HEK293 (cell line): ENCODE results near the gene JAK3.

ENCODE experiments used
- CTCF ChIA-PET: fragments of 350-600 bp; formaldehyde crosslinking; extraction: SDS; loops from one replicate; lab custom pipeline; 2021; ENCODE audit warnings: antibody characterized with exemption; lab: Yijun Ruan, JAX
- POLR2A ChIA-PET: fragments of 300-600 bp; formaldehyde crosslinking; extraction: SDS; loops from one replicate; lab custom pipeline; 2020; ENCODE audit warnings: antibody characterized with exemption, inconsistent platforms; lab: Yijun Ruan, JAX
- H3K27ac ChIP-seq: fragments of 200-500 bp; sonication (Bioruptor generic); 2 replicates; pipeline ENCODE4 v1.5.1; 2014; ENCODE audit warnings: low read depth, low read length, control low read depth, inconsistent platforms; ENCODE audit errors: extremely low read depth
- H3K36me3 ChIP-seq, 2 experiments: fragments of 200-500 bp in 1 of 2; sonication (Bioruptor generic) in 1 of 2; 1 replicate in 1 of 2; 2 replicates in 1 of 2; pipeline ENCODE4 v1.5.1; 2014 to 2017; ENCODE audit warnings: inconsistent platforms in 2 of 2, low read length in 2 of 2; ENCODE audit not compliant: control insufficient read depth in 2 of 2, insufficient read depth in 1 of 2
- H3K4me1 ChIP-seq: fragments of 200-500 bp; sonication (Bioruptor generic); 2 replicates; pipeline ENCODE4 v1.5.1; 2014; ENCODE audit warnings: mild to moderate bottlenecking, low read length, inconsistent platforms; ENCODE audit not compliant: control insufficient read depth, insufficient read depth
- H3K4me3 ChIP-seq: 2 replicates; pipeline ENCODE4 v1.5.1; 2011; ENCODE audit warnings: low read depth, mild to moderate bottlenecking, control low read depth, low read length, moderate library complexity
- H3K9me3 ChIP-seq: fragments of 200-500 bp; sonication (Bioruptor generic); 2 replicates; pipeline ENCODE4 v1.5.1; 2014; ENCODE audit warnings: low read depth, low read length, inconsistent platforms; ENCODE audit not compliant: control insufficient read depth, insufficient read depth
- GFI1B ChIP-seq: fragments of 450-650 bp; formaldehyde crosslinking; IDR thresholded peaks from 2 replicates; pipeline ENCODE4 v1.5.1; 2016; ENCODE audit warnings: missing biosample characterization, missing genetic modification characterization
- PRDM1 ChIP-seq: fragments of 450-650 bp; formaldehyde crosslinking; IDR thresholded peaks from 2 replicates; pipeline ENCODE4; 2016; ENCODE audit warnings: missing biosample characterization, missing genetic modification characterization
- RBAK ChIP-seq: fragments of 450-650 bp; formaldehyde crosslinking; IDR thresholded peaks from 2 replicates; pipeline ENCODE4 v1.5.1; 2016; ENCODE audit warnings: missing biosample characterization, missing genetic modification characterization
- REPIN1 ChIP-seq: fragments of 450-650 bp; formaldehyde crosslinking; IDR thresholded peaks from 2 replicates; pipeline ENCODE4 v1.5.1; 2017; ENCODE audit warnings: missing biosample characterization, missing genetic modification characterization, low read depth
- SETDB1 ChIP-seq: IDR thresholded peaks from one replicate; pipeline ENCODE4 v1.6.1; 2017; ENCODE audit warnings: mild to moderate bottlenecking, low read length, moderate library complexity, mixed read lengths; ENCODE audit not compliant: insufficient read length
- YY2 ChIP-seq: fragments of 450-650 bp; formaldehyde crosslinking; IDR thresholded peaks from 2 replicates; pipeline ENCODE4 v1.5.1; 2016; ENCODE audit warnings: missing biosample characterization, missing genetic modification characterization
- ZFP3 ChIP-seq: fragments of 450-650 bp; formaldehyde crosslinking; IDR thresholded peaks from 2 replicates; pipeline ENCODE4 v1.5.1; 2016; ENCODE audit warnings: low read depth, missing biosample characterization, missing genetic modification characterization
- ZNF121 ChIP-seq: fragments of 450-650 bp; formaldehyde crosslinking; IDR thresholded peaks from 2 replicates; pipeline ENCODE4 v1.5.1; 2016; ENCODE audit warnings: missing biosample characterization, missing genetic modification characterization
- ZNF148 ChIP-seq: fragments of 450-650 bp; formaldehyde crosslinking; IDR thresholded peaks from 2 replicates; pipeline ENCODE4 v1.5.0; 2017; ENCODE audit warnings: missing biosample characterization, missing genetic modification characterization, borderline replicate concordance
- ZNF274 ChIP-seq, 2 experiments: fragments of 200-500 bp in 1 of 2; fragments of 450-650 bp in 1 of 2; sonication (Bioruptor generic) in 1 of 2; formaldehyde crosslinking in 1 of 2; IDR thresholded peaks; 2 replicates each; pipeline versions ENCODE4 v1.5.1 to v1.6.1; 2014 to 2016; ENCODE audit warnings: borderline replicate concordance in 1 of 2, inconsistent platforms in 1 of 2, low read length in 1 of 2, missing biosample characterization in 1 of 2, missing genetic modification characterization in 1 of 2
- ZNF280D ChIP-seq: fragments of 450-650 bp; formaldehyde crosslinking; IDR thresholded peaks from 2 replicates; pipeline ENCODE4 v1.5.1; 2016; ENCODE audit warnings: missing biosample characterization, missing genetic modification characterization
- ZNF350 ChIP-seq: fragments of 450-650 bp; formaldehyde crosslinking; IDR thresholded peaks from 2 replicates; pipeline ENCODE4 v1.5.0; 2017; ENCODE audit warnings: missing biosample characterization, mild to moderate bottlenecking, missing genetic modification characterization
- ZNF416 ChIP-seq: fragments of 450-650 bp; formaldehyde crosslinking; IDR thresholded peaks from 2 replicates; pipeline ENCODE4 v1.5.1; 2016; ENCODE audit warnings: missing biosample characterization, missing genetic modification characterization
- ZNF529 ChIP-seq: fragments of 450-650 bp; formaldehyde crosslinking; IDR thresholded peaks from 2 replicates; pipeline ENCODE4 v1.5.1; 2017; ENCODE audit warnings: missing genetic modification characterization, missing biosample characterization; ENCODE audit not compliant: insufficient replicate concordance
- ZNF530 ChIP-seq: fragments of 450-650 bp; formaldehyde crosslinking; IDR thresholded peaks from 2 replicates; pipeline ENCODE4 v1.5.1; 2016; ENCODE audit warnings: low read depth, missing biosample characterization, missing genetic modification characterization
- ZNF558 ChIP-seq: fragments of 450-650 bp; formaldehyde crosslinking; IDR thresholded peaks from 2 replicates; pipeline ENCODE4 v1.5.1; 2016; ENCODE audit warnings: missing biosample characterization, missing genetic modification characterization
- ZNF571 ChIP-seq: fragments of 450-650 bp; formaldehyde crosslinking; IDR thresholded peaks from 2 replicates; pipeline ENCODE4 v1.5.0; 2017; ENCODE audit warnings: missing biosample characterization, missing genetic modification characterization
- ZNF580 ChIP-seq: fragments of 450-650 bp; formaldehyde crosslinking; IDR thresholded peaks from 2 replicates; pipeline ENCODE4 v1.5.1; 2016; ENCODE audit warnings: missing biosample characterization, missing genetic modification characterization
- ZNF768 ChIP-seq: fragments of 450-650 bp; formaldehyde crosslinking; IDR thresholded peaks from 2 replicates; pipeline ENCODE4 v1.5.1; 2018; ENCODE audit warnings: missing biosample characterization, mild to moderate bottlenecking, missing genetic modification characterization
- ZSCAN30 ChIP-seq: fragments of 450-650 bp; IDR thresholded peaks from 2 replicates; pipeline ENCODE4 v1.5.1; 2018; ENCODE audit warnings: missing biosample characterization, mild to moderate bottlenecking, missing genetic modification characterization, moderate library complexity
- TF ChIP-seq, protein P1 (sequence below): fragments of 450-650 bp; formaldehyde crosslinking; IDR thresholded peaks from 2 replicates; pipeline ENCODE4 v1.5.1; 2016; ENCODE audit warnings: missing biosample characterization, missing genetic modification characterization
- TF ChIP-seq, protein P2 (sequence below): fragments of 450-650 bp; formaldehyde crosslinking; IDR thresholded peaks from 2 replicates; pipeline ENCODE4 v1.5.1; 2017; ENCODE audit warnings: missing biosample characterization, missing genetic modification characterization

The JAK3 gene

DNA sequence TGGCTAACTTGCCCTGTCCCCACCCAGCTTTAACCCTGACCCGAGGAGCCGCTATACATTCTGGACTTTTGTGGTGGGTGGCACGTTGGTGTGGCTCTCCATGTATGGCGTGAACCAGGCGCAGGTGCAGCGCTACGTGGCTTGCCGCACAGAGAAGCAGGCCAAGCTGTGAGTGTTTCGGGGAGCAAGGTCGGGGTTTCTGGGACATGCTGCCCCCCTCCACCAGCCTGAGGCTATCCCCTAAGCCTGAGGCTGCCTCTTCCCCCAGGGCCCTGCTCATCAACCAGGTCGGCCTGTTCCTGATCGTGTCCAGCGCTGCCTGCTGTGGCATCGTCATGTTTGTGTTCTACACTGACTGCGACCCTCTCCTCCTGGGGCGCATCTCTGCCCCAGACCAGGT, 29.9 kb upstream of the JAK3 start:
- Histone ChIP-seq H3K4me3 (no peak overlapping the region), H3K4me1 (peaks cover 3% of the 10 kb centered on the region; the same call in 1 of the 2 replicates), H3K9me3 (no peaks in the 10 kb centered on the region), H3K36me3 (no peaks in the 10 kb centered on the region), H3K27ac (no peak overlapping the region)
- ChIA-PET CTCF (interaction anchor here (0.7 to 1.0 kb wide), 2 partner anchors 16 to 19 kb away, joined by 3 to 4 read pairs; no protein-coding TSS in a partner anchor), POLR2A (interaction anchor here (1.2 kb wide), 1 partner anchor 55 kb away, joined by 3 read pairs; the partner anchor contains the start of gene CCDC124)
- no peak for TF ChIP-seq ZNF274 (IDR thresholded peaks at IDR 0.05; ENCODE audit: low read length)
- no peak for TF ChIP-seq ZNF274 (tag by site-specific recombination; IDR thresholded peaks at IDR 0.05; ENCODE audit: borderline replicate concordance)
- TF ChIP-seq ZNF280D (tag by site-specific recombination): no peak
- TF ChIP-seq ZNF416 (tag by site-specific recombination): no peak
- no peak for TF ChIP-seq ZFP3 (tag by site-specific recombination)
- no peak for TF ChIP-seq ZNF530
- no peak for TF ChIP-seq GFI1B (tag by site-specific recombination)
- no peak for TF ChIP-seq SETDB1
- no peak for TF ChIP-seq REPIN1 (tag by site-specific recombination)
- no peak for TF ChIP-seq ZNF350 (tag by site-specific recombination)
- TF ChIP-seq ZNF571 (tag by site-specific recombination): no peak
- no peak for TF ChIP-seq ZNF558 (tag by site-specific recombination)

DNA sequence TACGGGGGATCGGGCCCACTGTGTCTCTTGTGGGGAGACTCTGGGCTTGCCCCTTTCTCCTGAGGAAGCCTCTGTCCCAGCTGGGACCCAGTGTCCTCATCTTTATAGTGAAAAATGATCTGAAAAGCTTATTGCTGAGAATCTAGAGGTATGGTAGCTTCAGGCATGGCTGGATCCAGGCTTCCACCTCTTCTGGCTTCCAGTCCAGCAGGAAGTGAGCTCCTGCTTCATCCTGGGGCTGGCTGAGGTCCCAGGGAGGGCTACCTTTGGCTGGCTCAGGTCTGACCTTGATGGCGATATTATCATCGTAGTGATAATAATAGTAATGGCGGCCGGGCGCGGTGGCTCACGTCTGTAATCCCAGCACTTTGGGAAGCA, 27.0 kb upstream of the JAK3 start:
- TF ChIP-seq YY2 (tag by site-specific recombination): no peak
- TF ChIP-seq, protein P1, sequence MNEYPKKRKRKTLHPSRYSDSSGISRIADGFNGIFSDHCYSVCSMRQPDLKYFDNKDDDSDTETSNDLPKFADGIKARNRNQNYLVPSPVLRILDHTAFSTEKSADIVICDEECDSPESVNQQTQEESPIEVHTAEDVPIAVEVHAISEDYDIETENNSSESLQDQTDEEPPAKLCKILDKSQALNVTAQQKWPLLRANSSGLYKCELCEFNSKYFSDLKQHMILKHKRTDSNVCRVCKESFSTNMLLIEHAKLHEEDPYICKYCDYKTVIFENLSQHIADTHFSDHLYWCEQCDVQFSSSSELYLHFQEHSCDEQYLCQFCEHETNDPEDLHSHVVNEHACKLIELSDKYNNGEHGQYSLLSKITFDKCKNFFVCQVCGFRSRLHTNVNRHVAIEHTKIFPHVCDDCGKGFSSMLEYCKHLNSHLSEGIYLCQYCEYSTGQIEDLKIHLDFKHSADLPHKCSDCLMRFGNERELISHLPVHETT (tag by site-specific recombination): no peak
- no peak for TF ChIP-seq RBAK (tag by site-specific recombination)
- TF ChIP-seq ZNF768 (tag by site-specific recombination): no peak
- TF ChIP-seq PRDM1 (tag by site-specific recombination): no peak
- no peak for TF ChIP-seq ZNF121 (tag by site-specific recombination)
- TF ChIP-seq ZSCAN30 (tag by site-specific recombination): no peak
- TF ChIP-seq ZNF529 (tag by site-specific recombination): no peak
- TF ChIP-seq, protein P2, sequence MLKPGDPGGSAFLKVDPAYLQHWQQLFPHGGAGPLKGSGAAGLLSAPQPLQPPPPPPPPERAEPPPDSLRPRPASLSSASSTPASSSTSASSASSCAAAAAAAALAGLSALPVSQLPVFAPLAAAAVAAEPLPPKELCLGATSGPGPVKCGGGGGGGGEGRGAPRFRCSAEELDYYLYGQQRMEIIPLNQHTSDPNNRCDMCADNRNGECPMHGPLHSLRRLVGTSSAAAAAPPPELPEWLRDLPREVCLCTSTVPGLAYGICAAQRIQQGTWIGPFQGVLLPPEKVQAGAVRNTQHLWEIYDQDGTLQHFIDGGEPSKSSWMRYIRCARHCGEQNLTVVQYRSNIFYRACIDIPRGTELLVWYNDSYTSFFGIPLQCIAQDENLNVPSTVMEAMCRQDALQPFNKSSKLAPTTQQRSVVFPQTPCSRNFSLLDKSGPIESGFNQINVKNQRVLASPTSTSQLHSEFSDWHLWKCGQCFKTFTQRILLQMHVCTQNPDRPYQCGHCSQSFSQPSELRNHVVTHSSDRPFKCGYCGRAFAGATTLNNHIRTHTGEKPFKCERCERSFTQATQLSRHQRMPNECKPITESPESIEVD (tag by site-specific recombination): no peak
- TF ChIP-seq ZNF580 (tag by site-specific recombination): no peak
- TF ChIP-seq ZNF148 (tag by site-specific recombination): no peak
- ChIA-PET POLR2A (no interaction called here), CTCF (no interaction called here)
- Histone ChIP-seq H3K9me3 (no peaks in the 10 kb centered on the region), H3K27ac (no peak overlapping the region), H3K4me3 (no peak overlapping the region), H3K36me3 (no peaks in the 10 kb centered on the region), H3K4me1 (peaks cover 3% of the 10 kb centered on the region; the same call in 1 of the 2 replicates)
